Activated T-cell treated with anti-CD3 and anti-CD28 coated beads for 1 hour (primary cell): ENCODE data around the gene GRB10.
"Not testable (repeated sequence)": the region's sequence is repeated elsewhere in the genome, so short reads cannot be mapped to it uniquely, and the experiment has no call there.

Source experiments
- DNase-seq: peaks from one replicate; pipeline ENCODE4 v3.0.0-alpha.2; 2020; ENCODE audit warnings: low read depth

The GRB10 gene

GRCh38 chr7:50607524-50608125, 175.1 kb downstream of the GRB10 start:
- DNase-seq, result no peak

GRCh38 chr7:50605059-50605458, 177.6 kb downstream of the GRB10 start:
- no peak for DNase-seq

- no peak for DNase-seq
Observed at GRCh38 chr7:50603287-50603686, 179.4 kb downstream of the GRB10 start.

- no peak for DNase-seq
Observed at GRCh38 chr7:50599385-50599784, 183.3 kb downstream of the GRB10 start.

GRCh38 chr7:50598460-50599343, 184.0 kb downstream of the GRB10 start:
- no peak for DNase-seq

GRCh38 chr7:50596484-50596883, 186.2 kb downstream of the GRB10 start:
- no peak for DNase-seq

- no peak for DNase-seq
Observed at GRCh38 chr7:50595491-50596102, 187.1 kb downstream of the GRB10 start.

GRCh38 chr7:50594734-50595485, 187.8 kb downstream of the GRB10 start:
- DNase-seq, result no peak

GRCh38 chr7:50594136-50594535, 188.6 kb downstream of the GRB10 start:
- no peak for DNase-seq

GRCh38 chr7:50592940-50593339, 189.8 kb downstream of the GRB10 start:
- DNase-seq, result no peak

- DNase-seq, result no peak
Observed at GRCh38 chr7:50591480-50592438, 190.9 kb downstream of the GRB10 start.

GRCh38 chr7:50591098-50591479, 191.6 kb downstream of the GRB10 start:
- DNase-seq, result no peak

- DNase-seq, result no peak
Observed at GRCh38 chr7:50590535-50590934, 192.2 kb downstream of the GRB10 start.

- no peak for DNase-seq
Observed at GRCh38 chr7:50589364-50589763, 193.3 kb downstream of the GRB10 start.

- DNase-seq, result no peak
Observed at GRCh38 chr7:50588937-50589336, 193.8 kb downstream of the GRB10 start.

- no peak for DNase-seq
Observed at GRCh38 chr7:50587737-50588136, 195.0 kb downstream of the GRB10 start.

- no peak for DNase-seq
Observed at GRCh38 chr7:50584793-50585408, 197.8 kb downstream of the GRB10 start.

GRCh38 chr7:50584386-50584785, 198.3 kb downstream of the GRB10 start:
- no peak for DNase-seq

- not testable (repeated sequence) for DNase-seq
Observed at GRCh38 chr7:50583295-50583694, 199.4 kb downstream of the GRB10 start.

- not testable (repeated sequence) for DNase-seq
Observed at GRCh38 chr7:50582271-50582670, 200.4 kb downstream of the GRB10 start.

GRCh38 chr7:50580666-50581065, 202.0 kb downstream of the GRB10 start:
- not testable (repeated sequence) for DNase-seq
